Measurements from ENCODE around the gene CYB561D2. TPM values are rescaled to one million over a fixed set of nuclear protein-coding genes. Genes with fewer than 3 reads are reported as not detected.

CYB561D2 gene
- total RNA-seq, 1 experiment from 2014 or later: 31.4 TPM

Other genes with a start within 250 kb of the CYB561D2 start
- gene SEMA3F, start 195.5 kb upstream of the CYB561D2 start, total RNA-seq (2014; rRNA removed; shearing (Covaris generic)): 46.9 and 55.8 TPM in 2 replicates
- not detected in 2 replicates for gene GNAT1, start 159.3 kb upstream of the CYB561D2 start, total RNA-seq (2014; rRNA removed; shearing (Covaris generic))
- gene SLC38A3, start 145.6 kb upstream of the CYB561D2 start, total RNA-seq (2014; rRNA removed; shearing (Covaris generic)): 1.1 and 3.0 TPM in 2 replicates
- 67.4 and 104 TPM in 2 replicates for gene GNAI2, start 114.7 kb upstream of the CYB561D2 start, total RNA-seq (2014; rRNA removed; shearing (Covaris generic))
- gene SEMA3B, start 81.7 kb upstream of the CYB561D2 start, total RNA-seq (2014; rRNA removed; shearing (Covaris generic)): 68.1 and 81.8 TPM in 2 replicates
- 1.6 TPM in 1 of 2 replicates, not detected in the other for gene LSMEM2, start 71.8 kb upstream of the CYB561D2 start, total RNA-seq (2014; rRNA removed; shearing (Covaris generic))
- 88.7 and 97.4 TPM in 2 replicates for gene IFRD2, start 58.4 kb upstream of the CYB561D2 start, total RNA-seq (2014; rRNA removed; shearing (Covaris generic))
- 7.9 and 10.0 TPM in 2 replicates for gene HYAL3, start 51.5 kb upstream of the CYB561D2 start, total RNA-seq (2014; rRNA removed; shearing (Covaris generic))
- 3.4 and 16.0 TPM in 2 replicates for gene NAA80, start 51.5 kb upstream of the CYB561D2 start, total RNA-seq (2014; rRNA removed; shearing (Covaris generic))
- 15.8 and 18.4 TPM in 2 replicates for gene HYAL1, start 47.3 kb upstream of the CYB561D2 start, total RNA-seq (2014; rRNA removed; shearing (Covaris generic))
- gene HYAL2, start 28.1 kb upstream of the CYB561D2 start, total RNA-seq (2014; rRNA removed; shearing (Covaris generic)): 91.0 and 99.0 TPM in 2 replicates
- gene TUSC2, start 22.6 kb upstream of the CYB561D2 start, total RNA-seq (2014; rRNA removed; shearing (Covaris generic)): 45.0 and 45.4 TPM in 2 replicates
- gene RASSF1, start 10.0 kb upstream of the CYB561D2 start, total RNA-seq (2014; rRNA removed; shearing (Covaris generic)): 23.2 and 31.8 TPM in 2 replicates
- gene ZMYND10, start 5.1 kb upstream of the CYB561D2 start, total RNA-seq (2014; rRNA removed; shearing (Covaris generic)): 10.1 TPM in 1 of 2 replicates, not detected in the other
- gene NPRL2, start 87 bp upstream of the CYB561D2 start, total RNA-seq (2014; rRNA removed; shearing (Covaris generic)): 26.7 and 27.3 TPM in 2 replicates
- gene TMEM115, start 8.7 kb downstream of the CYB561D2 start, total RNA-seq (2014; rRNA removed; shearing (Covaris generic)): 35.4 and 43.1 TPM in 2 replicates
- 1.9 and 2.0 TPM in 2 replicates for gene CACNA2D2, start 152.8 kb downstream of the CYB561D2 start, total RNA-seq (2014; rRNA removed; shearing (Covaris generic))
- gene C3orf18, start 216.9 kb downstream of the CYB561D2 start, total RNA-seq (2014; rRNA removed; shearing (Covaris generic)): 10.8 and 15.4 TPM in 2 replicates
- gene HEMK1, start 218.7 kb downstream of the CYB561D2 start, total RNA-seq (2014; rRNA removed; shearing (Covaris generic)): 3.4 and 9.5 TPM in 2 replicates

Data from G401 (cell line).